Lower leg skin (tissue), 3 donors: ENCODE results near the gene CLSTN2.

Source experiments
- POLR2A ChIP-seq, 2 donors: fragments of 450-650 bp; IDR thresholded peaks; one replicate each; pipeline ENCODE4 v1.6.1; 2016 to 2017; ENCODE audit warnings: antibody characterized with exemption in 2 of 2, mild to moderate bottlenecking in 1 of 2, moderate library complexity in 1 of 2
- TF ChIP-seq, protein P1 (sequence below), 3 donors: fragments of 450-650 bp; IDR thresholded peaks; one replicate each; pipeline ENCODE4 v1.5.1; 2016; ENCODE audit warnings: antibody characterized with exemption in 3 of 3, mild to moderate bottlenecking in 3 of 3, moderate library complexity in 2 of 3

DNA sequence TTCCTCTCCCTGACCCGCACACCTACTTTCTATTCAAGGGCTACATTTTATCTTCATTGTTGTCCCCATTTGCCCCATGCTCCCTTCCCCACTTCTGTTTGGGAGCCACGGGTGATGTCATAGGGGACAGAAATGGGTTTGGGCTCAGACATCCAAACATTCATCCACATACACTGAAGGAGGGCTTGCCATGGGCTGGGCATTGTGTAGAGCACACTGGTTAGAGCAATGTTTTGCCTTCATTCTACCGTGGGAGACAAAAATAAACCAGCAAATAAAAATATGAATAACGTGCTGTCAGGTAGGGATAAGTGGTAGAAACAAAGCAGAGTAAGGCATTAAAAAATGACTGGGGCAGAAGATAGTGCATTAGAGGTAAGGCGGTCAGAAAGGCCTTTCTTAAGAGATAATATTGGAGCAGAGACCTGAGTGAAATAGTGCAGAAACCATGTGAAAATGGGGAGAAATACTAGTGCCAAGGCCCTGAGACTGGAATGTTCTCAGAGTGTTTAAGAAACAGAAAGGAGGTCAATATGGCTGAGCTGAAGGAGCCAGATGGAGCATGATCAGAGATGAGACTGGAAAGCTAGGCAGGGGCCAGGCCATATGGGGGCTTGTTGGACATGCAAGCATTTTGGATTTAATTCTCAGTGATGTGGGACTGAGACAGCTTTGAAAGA, 40.9 kb upstream of the CLSTN2 start:
- TF ChIP-seq, protein P1, sequence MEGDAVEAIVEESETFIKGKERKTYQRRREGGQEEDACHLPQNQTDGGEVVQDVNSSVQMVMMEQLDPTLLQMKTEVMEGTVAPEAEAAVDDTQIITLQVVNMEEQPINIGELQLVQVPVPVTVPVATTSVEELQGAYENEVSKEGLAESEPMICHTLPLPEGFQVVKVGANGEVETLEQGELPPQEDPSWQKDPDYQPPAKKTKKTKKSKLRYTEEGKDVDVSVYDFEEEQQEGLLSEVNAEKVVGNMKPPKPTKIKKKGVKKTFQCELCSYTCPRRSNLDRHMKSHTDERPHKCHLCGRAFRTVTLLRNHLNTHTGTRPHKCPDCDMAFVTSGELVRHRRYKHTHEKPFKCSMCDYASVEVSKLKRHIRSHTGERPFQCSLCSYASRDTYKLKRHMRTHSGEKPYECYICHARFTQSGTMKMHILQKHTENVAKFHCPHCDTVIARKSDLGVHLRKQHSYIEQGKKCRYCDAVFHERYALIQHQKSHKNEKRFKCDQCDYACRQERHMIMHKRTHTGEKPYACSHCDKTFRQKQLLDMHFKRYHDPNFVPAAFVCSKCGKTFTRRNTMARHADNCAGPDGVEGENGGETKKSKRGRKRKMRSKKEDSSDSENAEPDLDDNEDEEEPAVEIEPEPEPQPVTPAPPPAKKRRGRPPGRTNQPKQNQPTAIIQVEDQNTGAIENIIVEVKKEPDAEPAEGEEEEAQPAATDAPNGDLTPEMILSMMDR (IDR thresholded peaks at IDR 0.05): no peak
- no peak for TF ChIP-seq POLR2A (IDR thresholded peaks at IDR 0.05)
